ENCODE results near the gene LMCD1. TPM values are rescaled to one million over a fixed set of nuclear protein-coding genes. Genes with fewer than 3 reads are reported as not detected.

The LMCD1 gene
- total RNA-seq, 1 donor from 2014 or later, result 0.41 TPM

- FAIRE-seq (no peak), DNase-seq (ENCODE audit: low spot score in 2 of 2) (no peak)
These were observed 54.8 kb downstream of the LMCD1 start for GRCh38 chr3:8556473-8556869.

GRCh38 chr3:8557298-8557697, 55.7 kb downstream of the LMCD1 start:
- FAIRE-seq, result no peak
- no peak for DNase-seq (ENCODE audit: low spot score in 2 of 2)

DNA sequence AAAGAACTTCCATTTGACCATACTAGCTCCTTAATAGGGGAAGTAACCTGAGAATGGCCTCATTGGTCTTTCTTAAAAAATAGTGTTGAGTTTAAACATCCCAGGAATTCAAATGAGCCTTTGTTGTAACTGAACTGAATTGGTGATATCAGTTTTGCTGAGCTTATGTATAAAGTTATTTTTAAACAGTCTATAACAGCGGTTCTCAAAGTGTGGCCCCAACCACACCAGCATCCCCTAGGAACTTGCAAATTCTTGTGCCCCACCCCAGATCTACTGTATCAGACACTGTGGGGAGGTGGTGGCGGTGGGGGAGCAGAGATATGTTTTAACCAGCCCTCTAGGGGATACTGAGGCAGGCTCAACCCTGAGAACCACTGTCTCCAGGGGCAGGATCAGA, 57.0 kb downstream of the LMCD1 start:
- FAIRE-seq (no peak), DNase-seq (ENCODE audit: low spot score in 2 of 2) (no peak)

DNA sequence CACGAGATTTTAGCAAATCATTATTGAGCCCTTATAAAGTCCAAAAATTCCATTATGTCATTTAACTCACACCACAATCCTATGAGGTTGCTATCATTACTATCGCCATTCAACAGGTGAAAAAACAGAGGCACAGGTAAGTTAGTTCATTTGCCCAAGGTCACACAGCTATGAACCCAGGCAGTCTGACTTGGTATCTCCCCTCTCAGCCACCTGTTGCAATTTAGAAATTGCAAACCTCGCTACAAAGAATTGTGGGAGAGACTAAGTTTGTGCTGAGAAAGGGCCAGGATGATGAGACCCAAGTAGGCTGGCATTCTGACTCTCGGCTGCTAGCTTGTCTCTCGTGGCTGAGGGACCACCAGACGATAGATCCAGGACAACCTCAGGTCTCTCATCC, 57.7 kb downstream of the LMCD1 start:
- DNase-seq (ENCODE audit: low spot score in 2 of 2), result no peak
- FAIRE-seq, result no peak

- FAIRE-seq (no peak), DNase-seq (ENCODE audit: low spot score in 2 of 2) (no peak)
These were observed 58.9 kb downstream of the LMCD1 start for GRCh38 chr3:8560366-8561007.

- DNase-seq (ENCODE audit: low spot score in 2 of 2) (no peak), FAIRE-seq (no peak)
These were observed 59.7 kb downstream of the LMCD1 start for GRCh38 chr3:8561370-8561769.

GRCh38 chr3:8562081-8562595, 60.5 kb downstream of the LMCD1 start:
- FAIRE-seq (no peak), DNase-seq (ENCODE audit: low spot score in 2 of 2) (no peak)

- DNase-seq (ENCODE audit: low spot score in 2 of 2), result no peak
- no peak for FAIRE-seq
These were observed 61.5 kb downstream of the LMCD1 start for GRCh38 chr3:8563146-8563545.

GRCh38 chr3:8563597-8563996, 62.0 kb downstream of the LMCD1 start:
- no peak for FAIRE-seq

GRCh38 chr3:8565376-8565775, 63.8 kb downstream of the LMCD1 start:
- DNase-seq (ENCODE audit: low spot score in 2 of 2) (no peak), FAIRE-seq (no peak)

More at GRCh38 chr3:8563597-8563996, 62.0 kb downstream of the LMCD1 start:
- no peak for DNase-seq (ENCODE audit: low spot score in 2 of 2)

GRCh38 chr3:8567784-8568575, 66.4 kb downstream of the LMCD1 start:
- no peak for DNase-seq (ENCODE audit: low spot score in 2 of 2)
- no peak for FAIRE-seq

GRCh38 chr3:8571256-8571655, 69.6 kb downstream of the LMCD1 start:
- no peak for DNase-seq (ENCODE audit: low spot score in 2 of 2)
- no peak for FAIRE-seq

- no peak for DNase-seq (ENCODE audit: low spot score in 2 of 2)
- no peak for FAIRE-seq
These were observed 71.8 kb downstream of the LMCD1 start for GRCh38 chr3:8573342-8573926.

DNA sequence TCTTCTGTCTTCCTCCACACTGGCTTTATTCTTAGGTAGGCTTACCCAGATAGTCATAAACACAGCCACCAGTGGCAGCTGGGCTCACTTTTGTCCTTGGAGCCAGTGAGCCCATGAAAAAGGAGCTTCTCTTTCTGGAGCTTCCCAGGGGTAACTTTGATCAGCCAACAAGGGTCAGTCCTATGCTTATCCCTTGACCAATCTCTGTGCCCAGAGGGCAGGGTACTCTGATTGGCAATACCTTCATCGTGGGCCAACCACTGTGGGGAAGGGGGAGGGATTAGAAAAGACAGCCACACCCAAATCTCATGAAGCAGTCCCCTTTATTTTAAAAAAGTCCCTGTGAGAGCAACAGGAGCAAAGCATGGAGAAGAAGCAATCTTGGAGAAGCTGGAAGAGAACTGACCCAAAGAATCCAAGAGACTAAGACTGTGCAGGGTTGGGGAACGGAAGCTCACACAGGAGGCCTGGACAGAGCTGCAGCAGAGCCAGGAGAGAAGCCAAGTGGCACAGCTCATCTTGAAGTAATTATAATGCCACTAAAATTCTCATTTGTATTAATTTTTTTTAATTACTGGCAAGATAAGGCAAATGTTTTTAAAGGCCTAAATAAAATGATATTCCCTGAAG, 72.5 kb downstream of the LMCD1 start:
- FAIRE-seq, result no peak
- no peak for DNase-seq (ENCODE audit: low spot score in 2 of 2)

GRCh38 chr3:8574670-8575322, 73.2 kb downstream of the LMCD1 start:
- FAIRE-seq, result no peak
- no peak for DNase-seq (ENCODE audit: low spot score in 2 of 2)

DNA sequence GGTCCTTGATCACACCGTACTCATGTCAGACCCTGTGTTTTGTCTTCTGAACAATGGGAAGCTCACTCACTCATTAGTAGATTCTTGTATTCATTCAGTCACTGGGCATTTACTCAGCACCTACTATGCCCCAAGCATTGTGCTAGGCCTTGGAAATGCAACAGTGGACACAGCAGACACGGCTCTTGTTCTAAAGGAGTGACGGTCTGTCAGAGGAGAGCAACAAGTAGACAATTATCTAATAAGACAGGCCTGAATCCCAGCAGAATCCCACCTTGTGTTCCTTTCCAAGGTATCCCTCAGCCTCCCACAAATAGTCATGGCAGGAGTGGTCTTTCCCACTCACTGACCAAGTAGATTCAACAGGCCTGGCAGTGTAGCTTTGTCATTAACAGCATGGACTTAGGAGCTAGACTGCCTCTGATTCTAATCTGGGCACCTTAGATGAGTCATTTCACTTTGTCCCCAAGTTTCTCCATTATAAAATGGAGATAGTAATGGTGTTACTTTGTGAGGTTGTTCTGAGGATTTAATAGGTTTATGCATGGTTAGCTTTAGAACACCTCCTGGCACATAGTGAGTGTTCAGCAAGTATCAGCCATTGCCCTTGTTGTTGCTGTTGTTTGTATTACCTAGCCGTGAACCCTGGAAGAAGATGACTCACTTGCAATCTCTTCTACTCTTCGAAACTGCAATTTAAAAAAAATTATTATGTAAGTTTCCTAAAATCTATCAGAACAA, 73.9 kb downstream of the LMCD1 start:
- no peak for FAIRE-seq
- no peak for DNase-seq (ENCODE audit: low spot score in 2 of 2)

DNA sequence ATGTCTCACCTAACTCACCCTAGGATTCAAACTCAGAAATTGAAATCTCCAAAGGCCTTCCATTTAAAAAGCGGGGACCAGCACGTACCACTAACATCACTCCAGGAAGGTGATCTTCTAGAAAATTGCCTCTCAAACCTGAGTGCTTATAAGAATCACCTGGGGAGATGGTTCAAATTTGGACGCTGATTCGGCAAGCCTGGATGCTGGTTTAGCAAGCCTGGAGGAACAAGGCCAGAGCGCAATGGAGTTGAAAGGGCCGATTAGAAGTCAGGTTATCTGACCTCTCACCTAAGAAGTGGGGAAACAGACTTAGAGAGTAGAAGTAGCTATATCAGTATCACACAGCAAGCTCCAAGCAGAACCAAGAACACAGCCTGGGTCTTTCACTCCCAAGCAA, 74.8 kb downstream of the LMCD1 start:
- DNase-seq (ENCODE audit: low spot score in 2 of 2) (no peak), FAIRE-seq (no peak)

DNA sequence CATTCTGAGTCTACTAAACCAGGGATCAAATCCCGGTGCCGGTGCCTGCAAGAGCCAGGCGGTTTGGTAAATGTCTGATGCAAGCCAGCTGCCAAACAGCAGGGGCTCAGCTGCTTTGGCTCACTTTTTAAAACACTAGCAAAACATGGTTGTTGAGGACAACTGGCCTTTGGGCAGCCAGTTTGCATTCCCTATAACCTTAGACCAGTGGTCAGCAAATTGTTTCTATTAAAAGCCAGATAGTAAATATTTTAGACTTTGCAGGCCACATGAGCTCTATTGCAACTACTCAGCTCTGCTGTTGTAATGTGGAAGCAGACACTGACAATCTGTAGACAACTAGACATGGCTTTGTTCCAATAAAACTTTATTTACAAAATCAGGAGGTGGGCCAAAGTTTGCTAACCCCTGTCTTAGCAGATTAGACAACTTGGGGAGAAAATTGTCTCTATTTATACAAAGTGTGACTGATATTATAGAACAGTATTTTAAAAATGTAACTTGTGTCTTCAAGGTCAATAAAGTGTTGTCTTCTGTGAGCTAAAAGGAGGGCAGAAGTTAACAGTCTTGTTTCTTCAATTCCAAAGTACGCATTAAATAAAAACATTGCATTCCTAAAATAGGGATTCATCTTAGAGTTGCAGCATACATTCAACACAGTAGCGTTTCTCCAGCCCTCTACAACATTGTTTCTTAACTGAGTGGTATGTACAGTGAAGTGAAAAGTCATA, 75.4 kb downstream of the LMCD1 start:
- FAIRE-seq (no peak), DNase-seq (ENCODE audit: low spot score in 2 of 2) (no peak)

- DNase-seq (ENCODE audit: low spot score in 2 of 2) (no peak), FAIRE-seq (no peak)
These were observed 76.7 kb downstream of the LMCD1 start for GRCh38 chr3:8578282-8578681.
